ENCODE results near the gene CCDC24. TPM values are rescaled to one million over a fixed set of nuclear protein-coding genes. Genes with fewer than 3 reads are reported as not detected.
A peak's percentile ranks its signal among the peaks of the same experiment; 100 is the strongest.

The CCDC24 gene
- polyA plus RNA-seq, 1 donor from 2014 or later, result 5.3 TPM

- H3K27ac Mint-ChIP-seq, result no peak overlapping the region
- H3K4me1 Mint-ChIP-seq, result peaks cover 0 to 6% (median under 1%) of the 10 kb centered on the region in 3 donors
- peaks cover 2% of the 10 kb centered on the region for H3K36me3 Mint-ChIP-seq
- no peaks in the 10 kb centered on the region for H3K9me3 Mint-ChIP-seq
- H3K27me3 Mint-ChIP-seq, result peaks cover 2% of the 10 kb centered on the region
- H3K4me3 Mint-ChIP-seq, result no peak overlapping the region
Measured at GRCh38 chr1:44040418-44040817, 49.0 kb downstream of the CCDC24 start.

- Mint-ChIP-seq H3K9me3 (no peaks in the 10 kb centered on the region), H3K4me1 (peaks cover 0 to 6% (median 0%) of the 10 kb centered on the region in 3 donors), H3K4me3 (peak overlapping the region in 1 of 4 donors; percentile 6), H3K27me3 (peaks cover 2% of the 10 kb centered on the region), H3K27ac (no peak overlapping the region), H3K36me3 (peaks cover 2% of the 10 kb centered on the region)
Measured at GRCh38 chr1:44040846-44041245, 49.4 kb downstream of the CCDC24 start.

GRCh38 chr1:44043176-44044070 is 52.0 kb downstream of the CCDC24 start:
- peaks cover 0 to 8% (median 2%) of the 10 kb centered on the region in 3 donors for H3K4me1 Mint-ChIP-seq
- H3K36me3 Mint-ChIP-seq, result peaks cover 2% of the 10 kb centered on the region
- H3K27me3 Mint-ChIP-seq, result peaks cover 8% of the 10 kb centered on the region
- H3K4me3 Mint-ChIP-seq, result no peak overlapping the region
- H3K9me3 Mint-ChIP-seq, result no peaks in the 10 kb centered on the region
- no peak overlapping the region for H3K27ac Mint-ChIP-seq

- Mint-ChIP-seq H3K4me3 (no peak overlapping the region), H3K27me3 (peaks cover 11% of the 10 kb centered on the region), H3K27ac (no peak overlapping the region), H3K36me3 (peaks cover 2% of the 10 kb centered on the region), H3K4me1 (peaks cover 0 to 8% (median 2%) of the 10 kb centered on the region in 3 donors), H3K9me3 (no peaks in the 10 kb centered on the region)
Measured at GRCh38 chr1:44044071-44044801, 52.8 kb downstream of the CCDC24 start.

GRCh38 chr1:44045064-44045463 is 53.7 kb downstream of the CCDC24 start:
- Mint-ChIP-seq H3K36me3 (peaks cover 2% of the 10 kb centered on the region), H3K27ac (no peak overlapping the region), H3K4me3 (no peak overlapping the region), H3K27me3 (peaks cover 11% of the 10 kb centered on the region), H3K4me1 (peaks cover 0 to 8% (median 2%) of the 10 kb centered on the region in 3 donors), H3K9me3 (no peaks in the 10 kb centered on the region)

Other genes with a start within 250 kb of the CCDC24 start
- gene ARTN, start 57.8 kb upstream of the CCDC24 start, polyA plus RNA-seq, result not detected
- 14.9 TPM for gene IPO13, start 44.6 kb upstream of the CCDC24 start, polyA plus RNA-seq
- gene DPH2, start 21.6 kb upstream of the CCDC24 start, polyA plus RNA-seq, result 38.4 TPM
- 261 TPM for gene ATP6V0B, start 16.6 kb upstream of the CCDC24 start, polyA plus RNA-seq
- 1.0 TPM for gene B4GALT2, start 12.4 kb upstream of the CCDC24 start, polyA plus RNA-seq
- 0.19 TPM for gene SLC6A9, start 39.9 kb downstream of the CCDC24 start, polyA plus RNA-seq
- not detected for gene KLF17, start 127.2 kb downstream of the CCDC24 start, polyA plus RNA-seq
- not detected for gene KLF18, start 150.0 kb downstream of the CCDC24 start, polyA plus RNA-seq
- gene DMAP1, start 221.9 kb downstream of the CCDC24 start, polyA plus RNA-seq, result 36.0 TPM

All from IgD-negative memory B cell (primary cell).